Dermis microvascular lymphatic vessel endothelial cell (primary cell): ENCODE measurements around the gene RPL7A. TPM values are rescaled to one million over a fixed set of nuclear protein-coding genes. Genes with fewer than 3 reads are reported as not detected.
"Not testable (repeated sequence)": the region's sequence is repeated elsewhere in the genome, so short reads cannot be mapped to it uniquely, and the experiment has no call there.

Experiments used
- DNase-seq, 2 donors: peaks; one replicate each; pipeline versions ENCODE4 v3.0.0 to v3.0.0-alpha.2; 2010; ENCODE audit warnings: low read depth in 2 of 2
- total RNA-seq: library from RNA; depleted of rRNA; stranded (reverse); fragments of >200 nt; gene quantifications from 2 replicates; pipeline ENCODE4 v1.2.1, GENCODE V29; 2014

The RPL7A gene
- total RNA-seq, 1 donor from 2014 or later, result 1,768 TPM

GRCh38 chr9:133327834-133328484 is 20.1 kb upstream of the RPL7A start:
- DNase-seq, result no peak

- peak in 1 of 2 donors; percentile 23 for DNase-seq
Observed at GRCh38 chr9:133329306-133330156, 18.5 kb upstream of the RPL7A start.

GRCh38 chr9:133331221-133331620 is 16.8 kb upstream of the RPL7A start:
- DNase-seq, result no peak

GRCh38 chr9:133331641-133332380 is 16.2 kb upstream of the RPL7A start:
- DNase-seq, result no peak

- no peak for DNase-seq
Observed at GRCh38 chr9:133332381-133332730, 15.7 kb upstream of the RPL7A start.

GRCh38 chr9:133333011-133333410 is 15.0 kb upstream of the RPL7A start:
- DNase-seq, result no peak

GRCh38 chr9:133333566-133333965 is 14.5 kb upstream of the RPL7A start:
- no peak for DNase-seq

GRCh38 chr9:133334161-133334560 is 13.9 kb upstream of the RPL7A start:
- DNase-seq, result no peak

- DNase-seq, result not testable (repeated sequence)
Observed at GRCh38 chr9:133334888-133335287, 13.1 kb upstream of the RPL7A start.

GRCh38 chr9:133335924-133336811 is 11.8 kb upstream of the RPL7A start, which contains the start of gene SURF6:
SURF6 (minus strand) TSS chr9:133336188; CDS start chr9:133336132, 56 bp downstream.
- peak; percentile 75 to 92 for DNase-seq

- no peak for DNase-seq
Observed at GRCh38 chr9:133339641-133340040, 8.4 kb upstream of the RPL7A start.

- no peak for DNase-seq
Observed at GRCh38 chr9:133340256-133340655, 7.8 kb upstream of the RPL7A start.

- DNase-seq, result no peak
Observed at GRCh38 chr9:133340916-133341315, 7.1 kb upstream of the RPL7A start.

- DNase-seq, result no peak
Observed at GRCh38 chr9:133341369-133342068, 6.5 kb upstream of the RPL7A start.

- peak in 1 of 2 donors; percentile 19 for DNase-seq
Observed at GRCh38 chr9:133342069-133342406, 6.0 kb upstream of the RPL7A start.

- DNase-seq, result no peak
Observed at GRCh38 chr9:133342570-133342969, 5.4 kb upstream of the RPL7A start.

GRCh38 chr9:133344071-133344470 is 3.9 kb upstream of the RPL7A start:
- DNase-seq, result no peak

- no peak for DNase-seq
Observed at GRCh38 chr9:133344979-133345378, 3.0 kb upstream of the RPL7A start.

- DNase-seq, result no peak
Observed at GRCh38 chr9:133345596-133345995, 2.4 kb upstream of the RPL7A start.

GRCh38 chr9:133346021-133346785 is 1.8 kb upstream of the RPL7A start:
- DNase-seq, result no peak
